NCI-H446 treated with DMSO at 0.1 percent for 48 hours (cell line): Measurements from ENCODE around the gene LPAR1.

Experiments used
- DNase-seq: peaks from one replicate; lab custom pipeline; 2025; lab: John Stamatoyannopoulos, UW

LPAR1 gene

DNA sequence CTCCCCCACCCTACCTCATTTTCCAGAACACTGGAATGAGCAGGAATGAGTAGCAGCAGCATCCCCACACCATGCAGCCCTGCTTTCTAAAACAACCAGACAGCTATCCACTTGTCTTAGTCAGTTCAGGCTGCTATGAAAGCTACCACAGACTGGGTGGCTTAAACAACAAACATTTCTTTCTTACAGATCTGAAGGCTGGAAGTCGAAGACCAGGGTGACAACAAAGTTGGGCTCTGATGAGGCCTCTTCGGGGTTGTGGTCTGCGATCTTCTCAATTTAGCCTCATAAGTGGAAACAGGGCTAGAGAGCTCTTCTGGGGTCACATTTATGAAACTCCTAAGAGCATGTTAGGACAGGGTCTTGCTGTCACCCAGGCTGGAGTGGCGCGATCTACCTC lies 38.9 kb downstream of the LPAR1 start:
- DNase-seq: no peak

GRCh38 chr9:110997847-110998246 lies 40.4 kb downstream of the LPAR1 start:
- DNase-seq: no peak

DNA sequence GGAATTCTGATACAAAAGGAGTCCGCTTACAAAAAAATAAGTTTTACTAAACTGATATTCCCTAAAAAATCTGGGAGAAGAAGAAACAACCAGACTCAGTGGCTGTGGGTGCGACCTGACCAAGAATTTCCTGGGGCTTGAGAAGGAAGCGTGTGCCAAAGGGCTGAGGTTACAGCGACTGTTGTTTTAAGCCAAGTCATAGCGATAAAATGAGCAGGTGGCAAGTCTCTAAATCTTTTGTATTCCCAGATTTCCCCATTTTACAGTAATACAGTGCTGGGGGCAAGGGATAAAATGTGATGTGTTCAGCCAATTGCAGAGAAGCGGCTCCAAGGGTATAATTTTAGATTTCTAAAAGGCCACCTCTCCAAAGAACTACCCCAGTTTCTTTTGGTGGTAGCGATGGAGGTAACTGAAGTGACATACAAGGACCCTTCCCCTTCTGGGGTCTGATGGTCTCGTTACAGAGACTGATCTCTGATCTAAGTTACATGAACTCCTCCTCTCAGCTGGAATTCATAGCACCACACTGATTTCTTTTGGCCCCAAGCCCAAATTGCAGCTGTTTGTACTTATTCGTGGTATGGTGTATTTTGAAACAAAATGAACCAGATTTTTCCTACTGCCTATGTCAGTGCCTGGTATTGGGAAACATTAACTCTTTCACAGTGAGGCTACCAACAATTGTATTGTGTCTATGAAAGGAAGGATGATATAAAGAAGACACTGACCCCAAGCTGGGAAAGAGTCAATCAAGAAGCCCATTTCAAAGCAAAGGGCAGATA lies 41.6 kb downstream of the LPAR1 start:
- DNase-seq: no peak

DNA sequence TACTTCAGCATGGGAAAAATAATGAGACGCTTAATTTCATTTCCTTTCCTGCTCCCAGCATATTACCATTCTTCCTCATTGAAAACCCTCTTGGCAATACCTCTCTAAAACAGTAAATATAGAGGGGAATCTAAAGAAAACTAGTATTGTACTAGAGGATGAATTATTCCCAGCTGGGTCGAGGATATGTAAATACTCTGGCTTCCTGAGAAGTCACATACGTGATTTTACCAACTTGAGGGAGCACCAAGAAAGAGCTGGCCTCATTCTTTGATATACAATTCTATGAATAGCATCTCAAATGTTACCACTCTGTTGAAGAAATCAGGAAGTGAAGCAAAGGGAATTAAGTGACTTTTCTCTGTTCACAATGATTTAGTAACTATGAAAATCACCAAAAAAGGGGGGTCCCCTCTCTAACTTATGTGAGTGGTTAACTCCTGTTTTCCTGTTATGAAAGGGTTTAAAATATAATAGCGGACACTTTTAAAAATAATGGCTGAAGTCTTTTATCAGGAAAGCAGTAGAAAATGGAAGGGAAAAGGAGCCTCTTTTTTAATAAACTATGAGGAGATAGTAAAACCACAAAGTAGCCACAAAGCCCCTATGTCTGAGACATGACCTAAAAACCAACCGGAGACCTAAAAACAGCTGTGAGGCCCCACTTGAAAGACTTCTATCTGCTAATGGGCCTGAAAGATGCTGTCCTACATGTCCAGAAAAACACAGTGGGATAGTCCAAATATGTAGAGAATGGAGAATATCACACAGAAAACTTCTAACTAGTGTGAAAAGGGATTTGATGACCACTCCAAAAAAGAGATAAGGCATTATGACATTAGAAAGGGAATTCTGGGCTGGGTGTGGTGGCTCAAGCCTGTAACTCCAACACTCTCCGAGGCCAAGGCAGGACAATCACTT lies 42.6 kb downstream of the LPAR1 start:
- no peak for DNase-seq

- DNase-seq: no peak
Measured at GRCh38 chr9:110994771-110995241, 43.5 kb downstream of the LPAR1 start.

- DNase-seq: no peak
Measured at GRCh38 chr9:110990481-110990880, 47.8 kb downstream of the LPAR1 start.

GRCh38 chr9:110986529-110986928 lies 51.7 kb downstream of the LPAR1 start:
- DNase-seq: no peak

DNA sequence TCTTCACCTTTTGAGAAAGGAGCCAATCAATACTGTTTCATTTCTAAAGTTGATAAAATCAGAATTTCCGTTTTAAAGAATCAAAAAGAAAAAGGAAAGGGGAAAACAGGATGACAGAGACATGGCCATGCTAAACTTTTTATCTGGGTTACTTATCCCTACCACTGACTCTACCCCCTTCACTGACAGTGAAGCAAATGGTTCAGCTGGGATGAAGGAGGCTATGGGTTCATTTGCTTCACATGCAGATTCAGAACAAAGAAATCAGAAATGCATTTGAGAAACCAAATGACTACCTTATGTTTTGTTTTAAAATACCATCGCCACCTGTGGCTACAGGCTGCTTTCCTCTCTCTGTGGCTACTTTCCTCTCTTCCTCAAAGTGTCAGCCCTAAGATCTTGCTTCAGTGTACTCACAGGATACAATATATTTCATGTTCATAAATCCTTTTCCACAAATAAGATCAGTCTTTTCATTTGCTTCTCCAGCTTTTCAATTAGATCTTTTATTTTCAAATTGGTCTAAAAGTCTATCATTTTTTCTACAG lies 53.3 kb downstream of the LPAR1 start:
- no peak for DNase-seq

GRCh38 chr9:110980261-110980660 lies 58.0 kb downstream of the LPAR1 start:
- DNase-seq: no peak

DNA sequence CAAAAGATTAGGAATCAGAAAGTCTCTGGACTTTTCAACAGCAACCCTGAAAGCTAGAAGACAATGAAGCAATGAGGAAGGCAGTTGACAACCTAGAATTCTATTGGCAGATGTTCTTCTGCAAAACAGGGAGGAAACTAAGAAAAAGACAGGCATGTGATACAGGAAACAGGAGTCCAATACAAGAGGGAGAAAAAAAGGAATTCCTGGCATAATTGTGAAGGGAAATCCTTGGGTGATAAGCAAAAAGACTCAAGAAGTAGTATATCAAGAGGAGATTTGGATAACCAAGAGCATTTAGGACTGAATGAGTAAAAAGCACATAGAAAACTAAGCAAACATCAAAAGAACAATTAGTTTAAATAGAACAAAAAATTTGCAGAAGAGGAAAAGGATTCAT lies 58.6 kb downstream of the LPAR1 start:
- DNase-seq: no peak

GRCh38 chr9:110978516-110978915 lies 59.8 kb downstream of the LPAR1 start:
- no peak for DNase-seq

DNA sequence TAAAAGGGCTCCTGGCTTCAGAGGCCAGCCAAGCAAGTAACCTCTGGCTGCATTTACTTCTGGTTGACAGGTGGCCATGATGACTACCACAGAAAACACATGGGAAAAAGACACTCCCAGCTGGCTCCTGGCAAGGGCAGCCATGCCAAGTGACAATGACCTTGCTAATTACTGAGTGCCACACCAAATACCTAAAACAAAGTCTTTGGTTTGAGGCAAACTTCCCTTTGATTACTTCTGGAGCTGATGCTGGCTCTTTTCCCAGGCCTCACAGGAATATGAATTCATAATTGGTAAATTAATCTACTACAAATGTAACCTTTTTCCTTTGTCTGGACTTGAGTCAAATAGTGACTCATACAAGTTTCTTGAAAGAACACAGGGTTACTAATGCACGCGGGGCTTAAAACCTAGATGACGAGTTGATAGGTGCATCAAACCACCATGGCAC lies 61.0 kb downstream of the LPAR1 start:
- DNase-seq: peak; percentile 65

DNA sequence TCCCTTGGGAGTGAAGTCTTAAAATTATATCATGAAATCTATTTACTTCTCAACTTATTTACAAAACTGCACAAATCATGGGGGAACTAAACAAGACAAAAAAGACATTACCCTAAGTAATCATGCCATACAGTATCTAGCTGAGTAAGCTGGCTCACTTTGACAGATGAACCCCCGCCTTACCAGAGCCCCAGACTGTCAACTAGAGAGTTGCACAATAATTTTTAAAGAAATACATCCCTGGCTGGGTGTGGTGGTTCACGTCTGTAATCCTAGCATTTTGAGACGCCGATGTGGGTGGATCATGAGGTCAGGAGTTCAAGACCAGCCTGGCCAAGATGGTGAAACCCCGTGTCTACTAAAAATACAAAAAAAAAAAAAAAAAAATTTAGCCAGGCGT lies 62.3 kb downstream of the LPAR1 start:
- no peak for DNase-seq

- DNase-seq: no peak
Measured at GRCh38 chr9:110975278-110975677, 63.0 kb downstream of the LPAR1 start.

GRCh38 chr9:110971705-110972104 lies 66.6 kb downstream of the LPAR1 start:
- DNase-seq: no peak

DNA sequence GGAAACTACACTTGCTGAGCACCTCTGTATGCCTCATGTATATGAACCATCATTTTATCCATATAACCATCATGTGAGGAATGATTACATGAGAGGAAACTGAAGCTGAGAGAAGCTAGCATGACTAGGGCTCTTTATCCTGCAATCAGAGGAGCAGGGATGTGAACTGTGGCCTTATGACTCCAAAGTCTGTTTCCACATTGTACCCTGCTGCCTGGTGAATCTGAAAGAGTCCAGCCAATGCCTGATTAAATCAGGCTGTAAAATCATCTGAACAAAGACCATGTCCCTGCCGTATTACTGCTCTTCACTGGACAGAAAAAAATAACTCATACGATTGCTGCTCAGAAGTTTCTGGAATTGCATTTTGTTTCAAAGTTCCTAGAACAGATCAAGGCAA lies 67.0 kb downstream of the LPAR1 start:
- DNase-seq: no peak

- no peak for DNase-seq
Measured at GRCh38 chr9:110969971-110970386, 68.3 kb downstream of the LPAR1 start.

DNA sequence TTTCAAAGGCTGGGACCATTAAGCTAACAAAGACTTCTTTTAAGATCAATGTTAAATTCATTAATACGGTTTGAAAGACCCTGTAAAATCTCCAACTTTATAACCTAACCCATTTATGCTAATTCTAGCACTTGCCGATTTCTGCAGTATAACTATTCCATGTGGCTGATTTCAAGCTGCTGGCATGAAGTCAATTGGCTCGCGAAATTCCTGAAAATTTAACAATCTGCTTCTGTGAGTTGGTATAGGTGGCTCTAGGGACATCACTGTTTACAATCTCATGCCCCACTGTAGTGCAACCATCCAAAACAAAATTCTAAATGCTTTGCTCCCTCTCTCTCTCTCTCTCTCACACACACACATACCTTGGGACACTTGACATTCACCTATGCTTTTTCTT lies 70.2 kb downstream of the LPAR1 start:
- no peak for DNase-seq

DNA sequence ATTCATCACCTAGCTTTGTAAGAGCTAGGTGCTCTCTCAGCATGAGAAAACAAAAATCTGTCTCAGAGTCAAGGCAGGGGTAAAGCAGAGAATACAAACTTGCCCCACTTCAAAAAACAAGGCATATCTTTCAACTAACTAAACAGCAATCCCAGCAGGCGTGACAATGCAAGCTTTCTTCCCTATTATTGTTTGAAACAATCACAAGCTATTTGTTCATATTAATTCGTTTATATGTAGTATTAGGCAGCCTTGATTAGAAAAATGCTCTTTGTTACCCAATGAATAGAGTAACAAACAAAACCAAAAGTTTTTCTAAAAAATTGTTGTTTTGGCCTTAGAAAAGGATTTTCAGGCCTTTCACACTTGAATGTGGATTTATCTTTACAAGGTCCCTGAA lies 71.1 kb downstream of the LPAR1 start:
- DNase-seq: no peak

DNA sequence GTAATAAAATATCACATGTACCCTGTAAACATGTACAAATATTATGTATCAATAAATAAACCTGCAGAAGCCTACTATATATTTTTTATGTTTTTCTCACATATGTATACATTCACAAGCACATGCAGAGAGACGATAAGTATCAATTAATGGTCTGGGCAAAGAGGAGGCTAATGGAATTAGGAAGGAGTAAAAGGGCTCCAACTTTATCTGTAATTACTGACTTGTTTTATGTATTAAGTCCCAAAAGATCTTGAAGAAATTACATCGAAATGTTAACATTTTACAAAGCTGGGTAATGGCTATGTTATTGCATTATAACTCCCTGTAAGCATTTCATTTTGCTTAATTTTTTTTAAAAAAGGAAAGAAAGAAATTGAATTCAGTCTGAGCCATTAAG lies 78.0 kb downstream of the LPAR1 start:
- no peak for DNase-seq

GRCh38 chr9:110958847-110959246 lies 79.4 kb downstream of the LPAR1 start:
- no peak for DNase-seq

- no peak for DNase-seq
Measured at GRCh38 chr9:110954822-110955291, 83.4 kb downstream of the LPAR1 start.

DNA sequence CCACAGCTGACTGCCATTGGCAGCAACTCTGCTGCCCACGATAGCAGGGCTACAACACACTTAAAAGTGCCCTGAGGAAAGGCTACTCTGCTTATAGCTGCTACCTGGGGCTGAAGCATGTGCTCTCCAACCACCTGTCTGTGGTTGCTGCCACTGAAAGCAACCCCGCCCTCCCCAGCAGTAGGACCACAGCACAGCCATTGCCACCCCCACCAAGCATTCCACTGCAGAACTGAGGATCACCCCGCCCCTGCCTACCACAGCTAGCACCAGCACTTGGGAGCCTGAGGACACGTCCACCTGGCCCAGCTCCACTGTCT lies 85.8 kb downstream of the LPAR1 start:
- no peak for DNase-seq
